Activated T-cell treated with anti-CD3 and anti-CD28 coated beads for 24 hours (primary cell): ENCODE results near the gene NPY.

Experiments used
- DNase-seq: peaks from one replicate; pipeline ENCODE4 v3.0.0-alpha.2; 2020; ENCODE audit warnings: low read depth

The NPY gene

GRCh38 chr7:24316340-24316739 lies 32.4 kb downstream of the NPY start:
- DNase-seq, result no peak

GRCh38 chr7:24318326-24318725 lies 34.3 kb downstream of the NPY start:
- DNase-seq, result no peak

- no peak for DNase-seq
Measured at GRCh38 chr7:24319209-24319608, 35.2 kb downstream of the NPY start.

- no peak for DNase-seq
Measured at GRCh38 chr7:24323961-24324480, 40.0 kb downstream of the NPY start.

GRCh38 chr7:24325708-24326107 lies 41.7 kb downstream of the NPY start:
- DNase-seq, result no peak

- no peak for DNase-seq
Measured at GRCh38 chr7:24328050-24328449, 44.1 kb downstream of the NPY start.

- DNase-seq, result no peak
Measured at GRCh38 chr7:24328894-24329293, 44.9 kb downstream of the NPY start.

GRCh38 chr7:24334012-24334411 lies 50.0 kb downstream of the NPY start:
- no peak for DNase-seq

- DNase-seq, result no peak
Measured at GRCh38 chr7:24334627-24335026, 50.6 kb downstream of the NPY start.

- peak; percentile 0 for DNase-seq
Measured at GRCh38 chr7:24336461-24336860, 52.5 kb downstream of the NPY start.

- DNase-seq, result no peak
Measured at GRCh38 chr7:24337180-24337579, 53.2 kb downstream of the NPY start.

- no peak for DNase-seq
Measured at GRCh38 chr7:24339575-24339974, 55.6 kb downstream of the NPY start.

- no peak for DNase-seq
Measured at GRCh38 chr7:24340727-24341126, 56.7 kb downstream of the NPY start.
